Measurements from ENCODE around the gene CFAP99. TPM values are rescaled to one million over a fixed set of nuclear protein-coding genes. Genes with fewer than 3 reads are reported as not detected.

CFAP99 gene
- total and polyA plus RNA-seq, 9 of the 15 experiments (the other 6 are each of a cell fraction or from before 2014, with no cell fraction given) = 0.07 to 0.18 (median 0.09) TPM; not detected in 6

DNA sequence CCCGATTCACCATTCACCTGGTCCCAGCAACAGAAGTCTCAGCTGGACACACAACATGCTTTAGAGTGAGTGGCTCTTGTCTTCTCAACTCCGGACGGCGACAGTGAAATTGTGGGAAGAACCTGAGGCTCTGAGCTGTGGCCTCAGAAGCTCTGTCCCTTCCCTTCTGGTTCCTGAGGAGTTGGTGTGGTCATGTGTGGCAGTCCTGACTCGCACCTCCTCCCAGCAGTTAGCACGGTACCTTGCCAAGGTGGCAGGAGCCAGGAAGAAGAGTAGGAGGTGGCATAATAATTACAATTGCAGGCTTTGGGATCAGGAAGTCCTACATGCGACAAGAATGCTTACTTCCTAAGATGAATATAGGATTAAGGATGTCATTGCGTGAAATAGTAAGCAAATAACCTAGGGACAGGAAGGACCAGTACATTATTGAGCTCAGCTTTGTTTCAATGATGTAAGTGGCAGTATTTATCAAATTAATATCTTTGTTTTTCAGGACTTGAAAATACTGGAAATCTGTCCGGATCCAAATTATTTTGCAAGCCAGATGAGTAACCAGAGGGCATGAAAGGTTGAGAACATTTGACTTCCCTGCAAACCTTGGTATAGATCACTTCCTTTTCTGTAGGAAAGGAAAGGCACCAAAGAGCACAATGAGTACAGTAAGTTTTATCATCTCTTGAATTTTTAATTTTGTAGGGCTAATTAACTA lies 71.2 kb downstream of the CFAP99 start:
- Histone ChIP-seq H3K27ac (ENCODE audit: extremely low read depth, low read depth, low read length) (peak overlapping the region; percentile 16; the same call in 1 of the 3 replicates), H2AFZ (ENCODE audit: low read depth, low read length) (no peak overlapping the region), H3K4me3 (no peak overlapping the region), H3K4me1 (replicated peaks in 1 of 2; ENCODE audit: control insufficient read depth in 2 of 2, insufficient read depth in 2 of 2, low read length in 2 of 2) (peaks cover 0 to under 1% of the 10 kb centered on the region in 2 experiments; a peak in 2 of 5 replicates), H3K9me1 (ENCODE audit: control insufficient read depth, insufficient read depth, low read length) (no peaks in the 10 kb centered on the region), H3K9ac (ENCODE audit: insufficient read depth in 1 of 2, low read depth in 2 of 2, low read length in 2 of 2) (peak overlapping the region in 1 of 2 experiments; percentile 57; a peak in 1 of 4 replicates), H3K79me2 (ENCODE audit: control insufficient read depth, insufficient read depth, low read length) (peaks cover 81% of the 10 kb centered on the region), H3K36me3 (ENCODE audit: control insufficient read depth, insufficient read depth, low read length) (peaks cover 75% of the 10 kb centered on the region), H3K4me2 (ENCODE audit: insufficient read depth, low read length) (no peak overlapping the region), H3K9me3 (replicated peaks; ENCODE audit: control insufficient read depth, insufficient read depth, low read depth, low read length) (no peaks in the 10 kb centered on the region), H3K27me3 (ENCODE audit: control insufficient read depth in 2 of 2, insufficient read depth in 2 of 2, low read length in 2 of 2) (no peaks in the 10 kb centered on the region), H4K20me1 (replicated peaks; ENCODE audit: control insufficient read depth, insufficient read depth, low read length) (peaks cover 48% of the 10 kb centered on the region)
- DNase-seq (ENCODE audit: extremely low read depth in 1 of 4, low spot score in 3 of 4) = no peak
- intact Hi-C loops (cut with micrococcal nuclease) (no loop called here), in situ Hi-C loops (cut with MboI) (no loop called here)
- no TSS peak for BruUV-seq (replicated peaks)
- POLR2A ChIA-PET = interaction anchor here (0.6 to 1.2 kb wide), 4 partner anchors 11 to 643 kb away, joined by 3 to 4 read pairs (median 4); no protein-coding TSS in a partner anchor
- no peak for ATAC-seq
- CTCF ChIA-PET (ENCODE audit: low intra/inter-chr PET ratio) = no interaction called here
- FAIRE-seq = no peak
- WGBS (ENCODE audit: insufficient coverage, low coverage, missing lambda C conversion rate) = 92% methylated on average over 9 of the region's 9 CpGs
- TF ChIP-seq SRF (CRISPR knock-in tag; IDR thresholded peaks at IDR 0.05) (no peak), YY1 (IDR thresholded peaks at IDR 0.05; ENCODE audit: borderline replicate concordance in 1 of 3, control insufficient read depth in 1 of 3, extremely low read depth in 1 of 3, insufficient read depth in 3 of 3, insufficient read length in 1 of 3, insufficient replicate concordance in 2 of 3, low read depth in 1 of 3, low read length in 2 of 3) (no peak), ZNF395 (CRISPR knock-in tag; IDR thresholded peaks at IDR 0.05) (0 out of 2 replicates have a peak, but pooled peaks have one; percentile 60), BMI1 (IDR thresholded peaks at IDR 0.05; ENCODE audit: low read length) (no peak), ESRRA (IDR thresholded peaks at IDR 0.05; ENCODE audit: borderline replicate concordance, low read depth) (no peak), NFXL1 (CRISPR knock-in tag; IDR thresholded peaks at IDR 0.05) (no peak), ETV1 (tag; conservative IDR thresholded peaks at IDR 0.05; ENCODE audit: low read depth) (no peak), ZNF584 (CRISPR knock-in tag; IDR thresholded peaks at IDR 0.05; ENCODE audit: low read depth) (peak; percentile 87), USF1 (CRISPR knock-in tag; IDR thresholded peaks at IDR 0.05) (0 out of 2 replicates have a peak, but pooled peaks have one; percentile 11), ZNF778 (CRISPR knock-in tag; IDR thresholded peaks at IDR 0.05) (no peak), GTF3C2 (IDR thresholded peaks at IDR 0.05; ENCODE audit: borderline replicate concordance, extremely low read depth, insufficient read length) (no peak), MAZ (CRISPR knock-in tag; conservative IDR thresholded peaks at IDR 0.05 in 1 of 2, IDR thresholded peaks at IDR 0.05 in 1 of 2) (no peak), ZNF212 (CRISPR knock-in tag; IDR thresholded peaks at IDR 0.05) (no peak), RNF2 (IDR thresholded peaks at IDR 0.05) (no peak), ZNF507 (tag; conservative IDR thresholded peaks at IDR 0.05) (no peak)

Data from K562 (cell line).